Measurements from ENCODE around the gene ULK4.
"Not testable (repeated sequence)": the region's sequence is repeated elsewhere in the genome, so short reads cannot be mapped to it uniquely, and the experiment has no call there.

The ULK4 gene

DNA sequence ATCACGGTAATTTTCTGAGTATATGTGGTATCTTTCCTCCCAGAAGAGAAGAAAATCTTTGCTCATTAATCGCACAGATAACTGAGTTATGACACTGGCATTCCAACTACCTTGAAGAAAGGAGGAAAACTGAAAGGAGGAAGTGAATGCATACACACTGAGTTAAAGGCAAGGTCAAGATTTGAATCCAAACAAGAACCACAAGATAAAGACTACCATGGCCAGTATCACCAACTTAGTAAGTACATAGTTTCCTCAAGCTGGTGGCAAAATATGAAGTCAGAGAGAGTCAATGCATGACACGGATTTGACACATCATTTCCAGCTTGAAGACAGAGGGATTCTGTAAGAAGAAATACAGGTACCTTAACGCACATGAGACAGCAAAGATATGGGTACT, 287.5 kb downstream of the ULK4 start:
- Mint-ChIP-seq H3K36me3 (peaks cover 16% of the 10 kb centered on the region), H3K27ac (no peak overlapping the region)

DNA sequence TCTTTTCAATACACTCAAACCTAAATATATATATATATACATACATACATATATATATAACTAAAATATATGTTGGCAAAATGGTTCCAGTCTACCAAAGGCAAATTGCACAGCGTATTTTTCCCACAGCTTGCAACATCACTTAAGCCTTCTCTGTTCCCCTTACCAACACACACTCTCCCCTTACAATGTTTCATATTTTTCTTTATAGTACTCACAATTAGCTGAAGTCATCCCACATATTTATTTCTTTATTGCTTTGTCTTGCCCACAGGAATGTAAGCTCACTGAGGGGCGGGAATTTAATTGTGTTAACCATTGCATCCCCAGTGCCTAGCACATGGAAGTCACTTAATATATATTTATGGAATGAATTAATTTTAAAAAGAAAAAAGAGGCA, 288.3 kb downstream of the ULK4 start:
- Mint-ChIP-seq H3K4me3 (no peak overlapping the region), H3K4me1 (no peaks in the 10 kb centered on the region), H3K36me3 (peaks cover 16% of the 10 kb centered on the region), H3K27me3 (no peaks in the 10 kb centered on the region), H3K27ac (no peak overlapping the region), H3K9me3 (peaks cover 10% of the 10 kb centered on the region)

More for the DNA sequence above, 287.5 kb downstream of the ULK4 start:
- H3K27me3 Mint-ChIP-seq, result no peaks in the 10 kb centered on the region
- peaks cover 10% of the 10 kb centered on the region for H3K9me3 Mint-ChIP-seq
- no peak overlapping the region for H3K4me3 Mint-ChIP-seq
- no peaks in the 10 kb centered on the region for H3K4me1 Mint-ChIP-seq

DNA sequence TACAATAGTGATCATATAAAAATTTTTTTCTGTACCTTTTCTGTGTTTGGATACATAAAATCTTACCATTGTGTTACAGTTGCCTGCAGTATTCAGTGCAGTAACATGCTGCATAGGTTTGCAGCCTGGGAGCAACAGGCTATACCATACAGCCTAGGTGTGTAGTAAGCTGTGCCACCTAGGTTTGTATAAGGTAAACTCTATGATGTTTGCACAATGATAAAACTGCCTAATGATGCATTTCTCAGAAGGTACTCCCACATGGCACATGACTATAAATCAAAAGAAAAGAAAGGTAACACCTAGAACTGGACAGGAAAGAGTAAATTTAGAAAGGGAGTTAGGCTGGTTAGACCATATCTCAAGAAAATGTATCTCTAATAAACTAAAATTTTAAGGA, 293.5 kb downstream of the ULK4 start:
- H3K4me1 Mint-ChIP-seq, result no peaks in the 10 kb centered on the region
- peaks cover 39% of the 10 kb centered on the region for H3K36me3 Mint-ChIP-seq
- no peak overlapping the region for H3K27ac Mint-ChIP-seq
- H3K9me3 Mint-ChIP-seq, result peaks cover 21% of the 10 kb centered on the region
- no peaks in the 10 kb centered on the region for H3K27me3 Mint-ChIP-seq
- no peak overlapping the region for H3K4me3 Mint-ChIP-seq

DNA sequence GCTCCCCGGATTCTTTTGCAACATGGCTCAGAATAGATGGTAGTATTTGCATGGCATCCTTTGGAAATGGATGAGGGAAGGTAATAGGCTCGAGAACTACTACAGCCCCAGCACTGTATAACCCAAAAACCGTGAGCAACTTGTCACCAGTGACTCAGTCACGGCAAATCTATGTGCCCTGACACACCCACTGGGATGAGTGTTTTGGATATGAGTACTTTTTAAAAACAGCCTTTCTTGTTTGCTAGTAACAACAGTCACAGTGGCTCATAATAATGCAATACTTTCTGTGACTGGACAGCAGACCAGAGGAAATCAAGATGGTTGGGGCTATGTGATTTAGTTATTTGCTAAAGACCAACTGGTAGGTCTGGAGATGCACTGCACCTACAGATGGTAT, 299.6 kb downstream of the ULK4 start:
- Mint-ChIP-seq H3K36me3 (peaks cover 33% of the 10 kb centered on the region), H3K4me1 (no peaks in the 10 kb centered on the region), H3K27ac (no peak overlapping the region), H3K9me3 (peaks cover 10% of the 10 kb centered on the region), H3K27me3 (no peaks in the 10 kb centered on the region), H3K4me3 (no peak overlapping the region)

DNA sequence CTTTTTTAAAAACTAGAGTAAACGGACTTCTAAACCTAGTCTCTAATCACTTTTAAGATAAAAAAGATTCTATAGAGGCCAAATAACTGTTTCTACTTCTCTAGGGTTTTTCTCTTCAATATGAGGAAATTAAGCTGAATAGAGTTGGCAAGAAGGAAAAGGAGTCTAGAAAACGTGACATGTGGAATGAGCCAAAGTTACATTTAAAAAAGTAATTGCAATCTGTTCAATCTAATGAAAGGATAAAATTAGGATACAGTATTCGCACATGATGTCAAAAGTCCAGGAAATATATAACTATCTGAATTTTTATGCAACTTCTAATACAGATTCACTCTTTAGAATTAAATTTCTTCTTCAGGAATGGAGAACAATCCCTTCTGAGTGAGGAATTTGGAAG, 300.1 kb downstream of the ULK4 start:
- H3K9me3 Mint-ChIP-seq, result peaks cover 10% of the 10 kb centered on the region
- H3K27ac Mint-ChIP-seq, result no peak overlapping the region
- no peaks in the 10 kb centered on the region for H3K27me3 Mint-ChIP-seq
- H3K4me3 Mint-ChIP-seq, result no peak overlapping the region
- H3K4me1 Mint-ChIP-seq, result no peaks in the 10 kb centered on the region
- H3K36me3 Mint-ChIP-seq, result peaks cover 33% of the 10 kb centered on the region

DNA sequence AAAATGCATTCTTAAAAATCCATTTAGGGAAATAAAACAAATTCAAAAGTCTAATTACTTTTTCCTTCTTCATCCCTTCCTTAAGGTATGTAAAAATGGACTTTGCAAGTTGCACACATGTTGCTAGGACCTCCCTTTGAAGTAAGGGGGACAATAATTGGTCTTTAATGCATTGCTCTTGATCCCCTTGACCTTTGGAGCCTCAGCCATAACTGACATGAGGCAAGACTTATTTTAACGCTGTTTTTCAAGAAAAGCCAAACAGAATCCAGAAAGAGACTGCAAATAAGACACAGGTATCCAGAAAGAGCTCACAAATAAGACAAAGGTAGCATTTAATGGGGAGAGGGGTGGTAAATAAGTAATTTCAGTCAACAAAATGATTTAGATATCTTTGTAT, 301.4 kb downstream of the ULK4 start:
- H3K9me3 Mint-ChIP-seq, result peaks cover 6% of the 10 kb centered on the region
- H3K36me3 Mint-ChIP-seq, result peaks cover 29% of the 10 kb centered on the region
- H3K27me3 Mint-ChIP-seq, result no peaks in the 10 kb centered on the region
- no peak overlapping the region for H3K4me3 Mint-ChIP-seq
- H3K4me1 Mint-ChIP-seq, result no peaks in the 10 kb centered on the region
- H3K27ac Mint-ChIP-seq, result no peak overlapping the region

DNA sequence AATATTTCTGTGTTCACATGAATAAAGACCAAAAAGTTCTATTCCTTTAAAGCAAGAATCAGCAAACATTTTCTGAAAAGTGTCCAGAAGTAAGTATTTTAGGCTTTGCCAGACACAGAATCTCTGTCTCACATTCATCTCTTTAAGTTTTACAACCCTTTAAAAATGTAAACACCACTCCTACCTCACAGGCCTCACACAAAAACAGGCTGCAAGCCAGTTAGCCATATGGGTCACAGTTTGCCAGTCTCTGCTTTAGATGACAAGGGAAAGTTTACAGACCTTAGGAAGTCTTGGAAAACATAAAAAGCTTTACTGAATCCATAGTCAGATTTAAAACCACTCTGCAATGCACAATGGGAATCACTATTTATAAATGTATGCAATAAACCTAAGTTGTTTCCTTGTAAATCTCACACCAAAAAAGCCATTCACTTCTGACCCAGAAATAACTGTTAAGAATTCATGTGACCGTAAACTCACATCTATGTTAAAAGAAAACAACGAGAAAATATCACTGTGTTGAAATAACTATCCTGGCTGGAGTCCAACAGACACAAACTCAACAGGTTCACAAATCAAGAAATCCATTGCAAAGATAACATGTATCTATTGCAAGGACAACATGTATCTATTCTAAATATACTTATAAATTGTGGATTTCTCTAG, 308.2 kb downstream of the ULK4 start:
- H3K36me3 Mint-ChIP-seq, result peaks cover 18% of the 10 kb centered on the region
- no peak overlapping the region for H3K4me3 Mint-ChIP-seq
- no peak overlapping the region for H3K27ac Mint-ChIP-seq
- H3K4me1 Mint-ChIP-seq, result no peaks in the 10 kb centered on the region
- no peaks in the 10 kb centered on the region for H3K27me3 Mint-ChIP-seq
- no peaks in the 10 kb centered on the region for H3K9me3 Mint-ChIP-seq

DNA sequence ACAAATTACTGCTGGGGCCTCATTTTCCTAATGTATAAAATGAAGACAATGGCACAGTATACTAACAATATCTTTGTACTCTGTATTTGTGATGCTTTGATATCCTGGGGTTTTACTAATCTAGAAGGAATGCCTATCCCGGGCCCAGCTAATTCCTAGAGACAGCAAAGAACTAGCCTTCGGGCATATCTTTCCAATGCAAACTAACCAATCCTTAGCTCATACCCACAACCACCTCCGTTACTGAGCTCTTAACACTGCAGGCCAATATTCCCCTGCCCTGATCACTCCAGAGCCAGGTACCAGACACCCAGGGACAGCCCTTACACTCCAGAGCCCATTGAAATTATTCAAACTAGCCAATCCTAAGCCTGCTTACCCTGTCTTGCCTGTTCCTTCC, 309.0 kb downstream of the ULK4 start:
- Mint-ChIP-seq H3K4me1 (no peaks in the 10 kb centered on the region), H3K4me3 (no peak overlapping the region), H3K27ac (no peak overlapping the region), H3K27me3 (no peaks in the 10 kb centered on the region), H3K9me3 (no peaks in the 10 kb centered on the region), H3K36me3 (peaks cover 20% of the 10 kb centered on the region)

DNA sequence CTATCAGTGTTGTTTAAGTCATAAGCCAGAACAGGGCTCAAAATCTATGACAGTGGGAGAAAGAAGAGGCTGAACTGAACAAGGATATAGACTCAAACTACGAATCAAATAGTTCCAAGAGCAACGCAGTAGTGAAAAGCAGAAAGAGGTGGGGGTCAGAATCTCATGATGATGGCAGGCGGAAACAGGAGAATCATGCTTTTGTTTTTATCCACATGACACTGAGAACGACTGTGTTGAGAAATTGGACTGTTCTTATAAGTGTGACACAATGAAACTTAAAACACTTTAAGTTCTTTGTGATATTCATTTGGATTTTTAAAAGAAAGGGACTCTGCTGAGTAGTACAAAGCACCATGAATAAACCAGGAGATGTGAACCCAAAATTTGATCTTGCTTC, 309.4 kb downstream of the ULK4 start:
- H3K4me1 Mint-ChIP-seq, result no peaks in the 10 kb centered on the region
- H3K27me3 Mint-ChIP-seq, result no peaks in the 10 kb centered on the region
- H3K27ac Mint-ChIP-seq, result no peak overlapping the region
- no peak overlapping the region for H3K4me3 Mint-ChIP-seq
- H3K36me3 Mint-ChIP-seq, result peaks cover 18% of the 10 kb centered on the region
- no peaks in the 10 kb centered on the region for H3K9me3 Mint-ChIP-seq

DNA sequence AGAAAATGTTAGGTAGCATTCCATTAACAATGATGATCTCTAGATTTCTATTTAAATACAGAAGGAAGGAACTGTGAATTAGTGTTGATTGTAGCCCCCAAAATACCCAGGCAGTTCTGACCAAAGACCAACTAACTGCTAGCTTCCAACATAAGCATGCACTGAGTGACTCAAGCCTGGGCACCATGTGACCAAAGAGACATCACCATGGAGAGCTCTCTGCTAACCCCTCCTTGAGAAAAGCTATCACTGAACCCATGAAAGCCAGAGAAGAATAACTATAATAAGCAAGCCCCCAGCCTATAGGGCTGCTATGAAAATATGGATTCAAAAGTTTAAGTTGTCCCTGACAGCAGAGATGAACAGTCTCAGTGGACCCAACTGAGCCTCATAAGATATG, 310.2 kb downstream of the ULK4 start:
- no peaks in the 10 kb centered on the region for H3K27me3 Mint-ChIP-seq
- no peak overlapping the region for H3K27ac Mint-ChIP-seq
- H3K4me3 Mint-ChIP-seq, result no peak overlapping the region
- H3K36me3 Mint-ChIP-seq, result peaks cover 20% of the 10 kb centered on the region
- H3K4me1 Mint-ChIP-seq, result no peaks in the 10 kb centered on the region
- no peaks in the 10 kb centered on the region for H3K9me3 Mint-ChIP-seq

DNA sequence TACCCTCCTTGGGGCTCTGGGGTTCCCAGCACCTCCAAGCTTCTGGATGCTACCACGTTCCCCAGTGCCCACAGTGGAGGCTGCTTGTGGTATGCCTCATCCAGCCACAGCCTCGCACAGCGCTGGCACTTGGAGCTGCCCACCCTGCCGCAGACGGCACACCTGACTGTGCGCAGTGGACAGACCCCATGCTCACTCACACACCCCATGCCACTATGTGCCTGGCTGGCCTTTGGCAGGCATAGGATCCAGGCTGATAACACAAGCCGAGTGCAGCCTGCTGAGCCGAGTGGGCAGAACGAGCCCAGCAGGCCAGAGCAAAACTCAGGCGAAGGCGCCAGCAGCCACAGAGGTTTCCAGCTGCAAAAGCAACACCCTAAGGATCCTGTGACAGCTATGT, 311.5 kb downstream of the ULK4 start:
- Mint-ChIP-seq H3K4me1 (no peaks in the 10 kb centered on the region), H3K9me3 (no peaks in the 10 kb centered on the region), H3K27ac (no peak overlapping the region), H3K4me3 (no peak overlapping the region), H3K36me3 (peaks cover 20% of the 10 kb centered on the region), H3K27me3 (no peaks in the 10 kb centered on the region)

DNA sequence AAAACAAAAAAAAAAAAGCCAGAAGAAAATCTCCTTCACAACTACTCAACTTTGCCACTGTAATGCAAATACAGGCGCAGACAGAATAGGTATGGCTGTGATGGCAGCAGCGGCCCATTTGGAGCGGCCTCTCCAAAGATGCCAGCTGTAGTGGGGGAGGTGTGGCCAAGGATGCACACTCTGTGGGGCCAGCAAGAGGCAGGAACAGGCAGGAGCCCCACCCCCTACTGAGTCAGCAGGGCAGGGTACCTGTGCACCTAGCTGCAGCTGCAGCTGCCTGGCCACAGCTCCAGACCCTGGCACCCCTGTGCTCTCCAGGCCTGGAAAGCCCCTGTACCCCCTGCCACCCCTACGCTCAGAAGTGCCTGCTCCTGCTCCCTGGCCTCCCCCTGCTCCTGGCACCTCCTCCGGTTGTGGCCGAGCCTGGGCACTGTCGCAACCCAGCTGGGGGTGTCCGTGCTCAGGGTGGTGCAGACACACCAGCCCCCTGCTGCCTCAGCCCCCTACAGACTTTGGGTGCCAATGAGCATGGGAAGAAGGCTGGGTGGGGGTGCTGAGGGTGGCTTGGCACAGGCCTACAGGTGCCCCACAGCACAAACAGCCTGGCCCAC, 312.7 kb downstream of the ULK4 start:
- H3K9me3 Mint-ChIP-seq, result no peaks in the 10 kb centered on the region
- H3K4me1 Mint-ChIP-seq, result no peaks in the 10 kb centered on the region
- H3K4me3 Mint-ChIP-seq, result no peak overlapping the region
- H3K36me3 Mint-ChIP-seq, result peaks cover 18% of the 10 kb centered on the region
- no peaks in the 10 kb centered on the region for H3K27me3 Mint-ChIP-seq
- H3K27ac Mint-ChIP-seq, result no peak overlapping the region

DNA sequence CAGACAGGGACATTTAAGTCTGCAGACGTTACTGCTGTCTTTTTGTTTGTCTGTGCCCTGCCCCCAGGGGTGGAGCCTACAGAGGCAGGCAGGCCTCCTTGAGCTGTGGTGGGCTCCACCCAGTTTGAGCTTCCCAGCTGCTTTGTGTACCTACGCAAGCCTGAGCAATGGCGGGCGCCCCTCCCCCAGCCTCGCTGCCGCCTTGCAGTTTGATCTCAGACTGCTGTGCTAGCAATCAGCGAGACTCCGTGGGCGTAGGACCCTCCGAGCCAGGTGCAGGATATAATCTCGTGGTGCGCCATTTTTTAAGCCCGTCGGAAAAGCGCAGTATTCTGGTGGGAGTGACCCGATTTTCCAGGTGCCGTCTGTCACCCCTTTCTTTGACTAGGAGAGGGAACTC, 314.2 kb downstream of the ULK4 start:
- H3K4me3 Mint-ChIP-seq, H3K9me3 Mint-ChIP-seq, H3K27me3 Mint-ChIP-seq, H3K27ac Mint-ChIP-seq, H3K4me1 Mint-ChIP-seq: not testable (repeated sequence)
- peaks cover 18% of the 10 kb centered on the region for H3K36me3 Mint-ChIP-seq

DNA sequence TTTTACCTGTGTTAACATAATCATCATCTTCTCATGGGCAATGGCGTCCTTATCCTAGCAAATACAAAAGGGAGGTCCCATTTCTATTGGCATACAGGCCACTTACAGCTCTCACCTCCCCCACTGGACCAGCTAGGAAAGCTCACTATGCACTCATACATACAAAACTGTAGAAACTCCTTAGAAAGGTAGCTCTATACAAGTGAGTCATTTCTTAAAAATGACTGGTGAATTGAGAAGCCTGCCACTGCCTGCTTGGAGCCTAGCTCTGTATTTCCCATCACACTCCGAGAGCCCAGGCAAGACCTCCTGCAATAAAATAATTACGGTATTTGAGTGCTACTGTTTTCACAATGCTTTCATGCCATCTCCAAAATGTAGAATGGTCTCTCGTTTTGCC, 321.8 kb downstream of the ULK4 start:
- Mint-ChIP-seq H3K27ac (no peak overlapping the region), H3K9me3 (no peaks in the 10 kb centered on the region), H3K36me3 (peaks cover 3% of the 10 kb centered on the region), H3K4me1 (no peaks in the 10 kb centered on the region), H3K4me3 (no peak overlapping the region), H3K27me3 (no peaks in the 10 kb centered on the region)

DNA sequence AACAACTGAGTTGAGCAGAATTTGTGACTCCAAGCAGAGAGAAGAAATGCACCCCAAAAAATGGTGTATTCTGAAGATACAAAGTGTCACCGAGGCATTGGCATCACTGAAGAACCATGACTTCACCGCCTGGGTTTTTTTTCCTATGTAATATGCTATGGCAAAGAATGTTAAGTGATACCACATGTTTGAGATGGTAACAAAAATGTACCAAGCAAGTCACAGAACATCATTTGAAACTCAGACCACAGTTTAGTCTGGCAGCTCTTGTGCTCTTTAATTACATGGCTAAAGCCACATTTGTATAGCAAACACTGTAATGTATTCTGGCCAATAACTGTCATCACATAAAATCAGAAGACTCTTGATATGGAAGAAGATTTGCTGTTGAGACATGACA, 323.5 kb downstream of the ULK4 start:
- Mint-ChIP-seq H3K27me3 (no peaks in the 10 kb centered on the region), H3K9me3 (no peaks in the 10 kb centered on the region), H3K27ac (no peak overlapping the region), H3K4me3 (no peak overlapping the region), H3K4me1 (no peaks in the 10 kb centered on the region), H3K36me3 (peaks cover 3% of the 10 kb centered on the region)

DNA sequence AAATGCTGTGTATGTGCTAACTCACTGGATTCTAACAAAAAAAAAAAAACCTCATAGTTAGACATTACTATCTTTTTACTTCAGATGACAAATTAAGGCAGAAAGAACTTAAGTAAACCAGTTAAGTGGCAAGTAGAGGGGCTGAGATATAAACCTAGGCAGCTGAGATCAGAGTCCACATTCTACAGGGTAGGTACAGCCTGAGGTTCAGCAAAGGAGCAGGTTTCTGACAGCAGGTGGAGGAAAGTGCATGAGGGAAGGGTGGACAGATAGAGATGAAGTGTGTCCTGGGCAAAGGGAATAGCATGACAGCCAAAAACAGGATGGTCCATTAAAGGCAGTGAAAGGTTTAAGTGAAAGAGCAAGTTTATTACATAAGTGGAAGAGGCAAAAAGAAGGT, 329.2 kb downstream of the ULK4 start:
- Mint-ChIP-seq H3K36me3 (peaks cover 2% of the 10 kb centered on the region), H3K4me1 (no peaks in the 10 kb centered on the region), H3K9me3 (no peaks in the 10 kb centered on the region), H3K27me3 (no peaks in the 10 kb centered on the region), H3K4me3 (no peak overlapping the region), H3K27ac (no peak overlapping the region)

DNA sequence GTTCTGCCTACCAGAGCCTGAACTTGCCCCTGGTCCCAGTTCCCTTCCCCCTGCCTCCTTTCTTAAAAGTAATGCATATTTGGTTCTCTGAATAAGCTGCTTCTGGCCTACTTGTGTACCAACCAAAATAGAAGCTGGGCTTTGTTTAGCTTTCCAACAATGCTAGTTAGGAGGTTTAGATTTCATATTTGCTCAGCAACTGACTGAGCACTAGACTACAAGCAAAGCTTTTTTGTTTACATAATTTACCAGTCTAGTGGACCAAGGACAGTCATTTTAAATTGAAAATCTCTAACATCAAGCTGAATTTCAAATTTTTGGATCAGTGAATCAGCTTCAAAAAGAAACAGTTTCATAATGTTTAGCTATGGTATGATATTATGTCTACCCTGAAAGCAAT, 331.2 kb downstream of the ULK4 start:
- no peak overlapping the region for H3K4me3 Mint-ChIP-seq
- peaks cover 2% of the 10 kb centered on the region for H3K36me3 Mint-ChIP-seq
- H3K27me3 Mint-ChIP-seq, result no peaks in the 10 kb centered on the region
- H3K9me3 Mint-ChIP-seq, result no peaks in the 10 kb centered on the region
- no peaks in the 10 kb centered on the region for H3K4me1 Mint-ChIP-seq
- no peak overlapping the region for H3K27ac Mint-ChIP-seq
